ENCODE measurements around the gene MGST3.

- no peak for TF ChIP-seq CTCF (IDR thresholded peaks at IDR 0.05; ENCODE audit: insufficient read depth, low read length)
- no peak for TF ChIP-seq REST (IDR thresholded peaks at IDR 0.05; ENCODE audit: insufficient replicate concordance, low read depth)
- no peak for TF ChIP-seq POLR2AphosphoS5 (IDR thresholded peaks at IDR 0.05; ENCODE audit: low read depth)
- TF ChIP-seq GABPA (IDR thresholded peaks at IDR 0.05; ENCODE audit: low read depth): no peak
- TF ChIP-seq SPI1 (IDR thresholded peaks at IDR 0.05; ENCODE audit: borderline replicate concordance, low read depth): no peak
Measured at GRCh38 chr1:165595246-165595938, 35.6 kb upstream of the MGST3 start.

Data from HL-60 (cell line).